Measurements from ENCODE around the gene JAKMIP1.
"Not testable (repeated sequence)": the region's sequence is repeated elsewhere in the genome, so short reads cannot be mapped to it uniquely, and the experiment has no call there.

The JAKMIP1 gene

GRCh38 chr4:5999356-5999755 lies 201.0 kb downstream of the JAKMIP1 start:
- DNase-seq (ENCODE audit: extremely low read depth in 1 of 2, low read depth in 1 of 2), result no peak

GRCh38 chr4:5998333-5998936 lies 201.9 kb downstream of the JAKMIP1 start:
- DNase-seq (ENCODE audit: extremely low read depth in 1 of 2, low read depth in 1 of 2), result no peak

- DNase-seq (ENCODE audit: extremely low read depth in 1 of 2, low read depth in 1 of 2), result no peak
These were observed 203.7 kb downstream of the JAKMIP1 start for GRCh38 chr4:5996641-5997040.

GRCh38 chr4:5995901-5996623 lies 204.3 kb downstream of the JAKMIP1 start:
- no peak for DNase-seq (ENCODE audit: extremely low read depth in 1 of 2, low read depth in 1 of 2)

- no peak for DNase-seq (ENCODE audit: extremely low read depth in 1 of 2, low read depth in 1 of 2)
These were observed 206.2 kb downstream of the JAKMIP1 start for GRCh38 chr4:5993876-5994811.

GRCh38 chr4:5993346-5993745 lies 207.0 kb downstream of the JAKMIP1 start:
- not testable (repeated sequence) for DNase-seq (ENCODE audit: extremely low read depth in 1 of 2, low read depth in 1 of 2)

- DNase-seq (ENCODE audit: extremely low read depth in 1 of 2, low read depth in 1 of 2), result no peak
These were observed 207.5 kb downstream of the JAKMIP1 start for GRCh38 chr4:5992828-5993321.

GRCh38 chr4:5992171-5992827 lies 208.1 kb downstream of the JAKMIP1 start:
- DNase-seq (ENCODE audit: extremely low read depth in 1 of 2, low read depth in 1 of 2), result no peak

- no peak for DNase-seq (ENCODE audit: extremely low read depth in 1 of 2, low read depth in 1 of 2)
These were observed 208.9 kb downstream of the JAKMIP1 start for GRCh38 chr4:5991405-5991804.

GRCh38 chr4:5990446-5991160 lies 209.7 kb downstream of the JAKMIP1 start:
- DNase-seq (ENCODE audit: extremely low read depth in 1 of 2, low read depth in 1 of 2), result no peak

- DNase-seq (ENCODE audit: extremely low read depth in 1 of 2, low read depth in 1 of 2), result no peak
These were observed 210.8 kb downstream of the JAKMIP1 start for GRCh38 chr4:5989236-5990225.

GRCh38 chr4:5988086-5988845 lies 212.1 kb downstream of the JAKMIP1 start:
- no peak for DNase-seq (ENCODE audit: extremely low read depth in 1 of 2, low read depth in 1 of 2)

- DNase-seq (ENCODE audit: extremely low read depth in 1 of 2, low read depth in 1 of 2), result no peak
These were observed 215.5 kb downstream of the JAKMIP1 start for GRCh38 chr4:5984843-5985242.

GRCh38 chr4:5982156-5982973 lies 218.0 kb downstream of the JAKMIP1 start:
- no peak for DNase-seq (ENCODE audit: extremely low read depth in 1 of 2, low read depth in 1 of 2)

- no peak for DNase-seq (ENCODE audit: extremely low read depth in 1 of 2, low read depth in 1 of 2)
These were observed 219.8 kb downstream of the JAKMIP1 start for GRCh38 chr4:5980436-5981155.

GRCh38 chr4:5979981-5980380 lies 220.4 kb downstream of the JAKMIP1 start:
- no peak for DNase-seq (ENCODE audit: extremely low read depth in 1 of 2, low read depth in 1 of 2)

GRCh38 chr4:5976921-5977320 lies 223.4 kb downstream of the JAKMIP1 start:
- no peak for DNase-seq (ENCODE audit: extremely low read depth in 1 of 2, low read depth in 1 of 2)
